Esophagus squamous epithelium (tissue), 5 donors: Measurements from ENCODE around the gene SMAD7. TPM values are rescaled to one million over a fixed set of nuclear protein-coding genes. Genes with fewer than 3 reads are reported as not detected.
A peak's percentile ranks its signal among the peaks of the same experiment; 100 is the strongest.

Experiments
- DNase-seq: peaks from one replicate; lab custom pipeline; 2025; lab: John Stamatoyannopoulos, UW
- H3K27ac ChIP-seq, 4 donors: fragments of 200-600 bp; sonication (generic); one replicate each; pipeline ENCODE4 v1.5.1; 2016 to 2019; ENCODE audit warnings: mild to moderate bottlenecking in 1 of 4
- H3K27me3 ChIP-seq, 4 donors: fragments of 200-600 bp; sonication (generic); 1 replicate in 3 of 4; 2 replicates in 1 of 4; pipeline versions ENCODE4 v1.5.1 to v1.6.0; 2017 to 2021; ENCODE audit warnings: antibody characterized with exemption in 1 of 4
- H3K36me3 ChIP-seq, 3 donors: fragments of 200-600 bp; sonication (generic); one replicate each; pipeline ENCODE4 v1.5.1; 2016 to 2019
- H3K4me1 ChIP-seq, 3 donors: fragments of 200-600 bp; sonication (generic); one replicate each; pipeline ENCODE4 v1.5.1; 2017 to 2019
- H3K4me3 ChIP-seq, 4 donors: fragments of 200-600 bp; sonication (generic); 1 replicate in 3 of 4; 2 replicates in 1 of 4; pipeline ENCODE4 v1.5.1; 2016 to 2019; ENCODE audit warnings: mild to moderate bottlenecking in 2 of 4, moderate library complexity in 1 of 4
- H3K9me3 ChIP-seq, 3 donors: fragments of 200-600 bp; sonication (generic); one replicate each; pipeline ENCODE4 v1.5.1; 2016 to 2019
- POLR2A ChIP-seq, 4 donors: fragments of 450-650 bp; IDR thresholded peaks; one replicate each; pipeline ENCODE4 v1.6.1; 2017; ENCODE audit warnings: antibody characterized with exemption in 4 of 4, mild to moderate bottlenecking in 4 of 4, moderate library complexity in 3 of 4
- WGBS, 2 donors: methylation state at CpG; one replicate each; pipeline ENCODE4 v1.1.5; 2018; 5-methylcytosine and 5-hydroxymethylcytosine counted together
- intact Hi-C: fragments of 100-400 bp; cut with DNase I; formaldehyde crosslinking; loops from one replicate; pipeline ENCODE4 v1.15.0; 2022
- total RNA-seq, 4 donors: library from RNA; depleted of rRNA; stranded (reverse); fragments of >200 nt; gene quantifications; one replicate each; pipeline ENCODE4 v1.1.0, GENCODE V29; 2016
- TF ChIP-seq, protein P1 (sequence below), 6 experiments: fragments of 450-650 bp in 4 of 6; fragments of 200-600 bp in 2 of 6; sonication (generic) in 2 of 6; IDR thresholded peaks; one replicate each; pipeline ENCODE4 v1.5.1; 2016 to 2019; ENCODE audit warnings: antibody characterized with exemption in 6 of 6, mild to moderate bottlenecking in 4 of 6, moderate library complexity in 4 of 6
- donor health status: DM: yes; HTN: yes; CAD: no.

The SMAD7 gene
- total RNA-seq, 4 donors from 2014 or later, result 4.2 to 26.5 (median 9.0) TPM

DNA sequence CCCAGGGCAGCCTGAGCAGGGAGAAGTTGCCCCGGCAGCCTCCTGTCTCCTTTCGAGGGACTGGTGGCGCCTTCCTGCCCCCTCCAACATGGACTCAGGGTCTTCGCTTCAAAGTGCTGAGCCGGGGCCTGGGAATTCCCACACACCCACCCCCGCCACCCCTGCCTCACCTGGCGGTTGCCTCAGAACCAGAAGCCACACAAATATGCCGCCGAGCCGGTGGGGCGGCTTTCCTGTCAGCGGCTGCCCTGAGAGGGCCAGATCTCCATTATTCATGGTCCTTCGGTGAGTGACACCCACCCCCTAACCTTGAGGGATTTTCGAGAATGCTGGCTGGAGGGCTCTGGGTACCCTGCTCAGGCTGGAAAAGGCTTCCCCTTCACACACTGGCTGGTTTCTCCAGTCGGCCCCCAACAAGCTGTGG, 71.7 kb downstream of the SMAD7 start:
- H3K36me3 ChIP-seq, result no peaks in the 10 kb centered on the region
- WGBS, 2 donors, result 25 to 64% methylated on average over 11 to 12 of the region's 15 CpGs
- no peaks in the 10 kb centered on the region for H3K27me3 ChIP-seq
- peak overlapping the region in 2 of 4 donors; percentile 6 to 14 for H3K4me3 ChIP-seq
- H3K9me3 ChIP-seq, result no peaks in the 10 kb centered on the region
- TF ChIP-seq, protein P1, sequence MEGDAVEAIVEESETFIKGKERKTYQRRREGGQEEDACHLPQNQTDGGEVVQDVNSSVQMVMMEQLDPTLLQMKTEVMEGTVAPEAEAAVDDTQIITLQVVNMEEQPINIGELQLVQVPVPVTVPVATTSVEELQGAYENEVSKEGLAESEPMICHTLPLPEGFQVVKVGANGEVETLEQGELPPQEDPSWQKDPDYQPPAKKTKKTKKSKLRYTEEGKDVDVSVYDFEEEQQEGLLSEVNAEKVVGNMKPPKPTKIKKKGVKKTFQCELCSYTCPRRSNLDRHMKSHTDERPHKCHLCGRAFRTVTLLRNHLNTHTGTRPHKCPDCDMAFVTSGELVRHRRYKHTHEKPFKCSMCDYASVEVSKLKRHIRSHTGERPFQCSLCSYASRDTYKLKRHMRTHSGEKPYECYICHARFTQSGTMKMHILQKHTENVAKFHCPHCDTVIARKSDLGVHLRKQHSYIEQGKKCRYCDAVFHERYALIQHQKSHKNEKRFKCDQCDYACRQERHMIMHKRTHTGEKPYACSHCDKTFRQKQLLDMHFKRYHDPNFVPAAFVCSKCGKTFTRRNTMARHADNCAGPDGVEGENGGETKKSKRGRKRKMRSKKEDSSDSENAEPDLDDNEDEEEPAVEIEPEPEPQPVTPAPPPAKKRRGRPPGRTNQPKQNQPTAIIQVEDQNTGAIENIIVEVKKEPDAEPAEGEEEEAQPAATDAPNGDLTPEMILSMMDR (IDR thresholded peaks at IDR 0.05), result no peak
- H3K27ac ChIP-seq, result no peak overlapping the region
- peaks cover 0 to 15% (median 7%) of the 10 kb centered on the region in 3 donors for H3K4me1 ChIP-seq
- DNase-seq, result no peak
- intact Hi-C loops, result no loop called here

DNA sequence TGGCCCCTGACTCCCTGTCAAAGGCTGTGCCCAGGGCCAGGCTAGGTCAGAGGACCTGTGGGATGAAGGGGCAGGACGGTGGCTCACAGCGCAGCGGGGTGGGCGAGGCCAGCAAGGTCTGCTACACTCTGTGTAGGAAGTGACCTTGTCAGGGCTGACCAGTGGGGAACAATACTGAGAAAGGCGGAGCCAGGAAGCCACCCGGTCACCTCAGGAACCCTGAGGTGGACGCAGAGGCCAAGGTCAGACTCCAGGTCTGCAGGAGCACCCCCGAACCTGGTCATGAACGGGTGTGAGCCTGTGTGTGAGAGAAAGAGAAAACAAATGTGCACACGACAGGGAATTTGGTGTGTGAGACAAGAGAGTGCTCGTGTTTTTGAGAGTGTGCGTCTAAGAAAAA, 72.3 kb downstream of the SMAD7 start:
- Histone ChIP-seq H3K36me3 (no peaks in the 10 kb centered on the region), H3K4me3 (peak overlapping the region in 1 of 4 donors; percentile 14), H3K9me3 (no peaks in the 10 kb centered on the region), H3K27me3 (no peaks in the 10 kb centered on the region), H3K27ac (no peak overlapping the region), H3K4me1 (peaks cover 0 to 18% (median 7%) of the 10 kb centered on the region in 3 donors)
- TF ChIP-seq, protein P1 (IDR thresholded peaks at IDR 0.05), result no peak
- TF ChIP-seq POLR2A (IDR thresholded peaks at IDR 0.05), result no peak
- intact Hi-C loops, result no loop called here
- no peak for DNase-seq
- WGBS, 2 donors, result 72 to 77% methylated on average over 12 of the region's 12 CpGs

DNA sequence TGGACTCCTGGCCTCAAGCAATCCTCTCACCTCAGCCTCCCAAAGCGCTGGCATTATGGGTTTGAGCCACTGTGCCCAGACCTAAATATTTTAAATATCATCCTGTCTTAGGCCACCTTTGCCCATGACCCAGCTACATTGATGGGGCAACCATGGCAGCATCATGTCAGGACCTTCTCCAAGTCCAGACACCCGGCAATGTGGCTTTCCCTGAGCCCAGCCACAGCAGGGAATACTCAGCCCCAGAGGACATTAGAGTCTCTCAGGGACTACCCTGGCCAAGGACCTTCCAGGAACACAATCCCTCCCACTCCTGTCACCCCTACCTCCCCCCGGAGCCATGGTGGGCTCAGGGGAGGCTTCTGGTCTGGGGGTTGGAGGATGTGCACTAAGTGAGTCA, 72.8 kb downstream of the SMAD7 start:
- H3K9me3 ChIP-seq, result no peaks in the 10 kb centered on the region
- H3K27ac ChIP-seq, result no peak overlapping the region
- no peak overlapping the region for H3K4me3 ChIP-seq
- TF ChIP-seq, protein P1 (IDR thresholded peaks at IDR 0.05), result no peak
- no peak for TF ChIP-seq POLR2A (IDR thresholded peaks at IDR 0.05)
- WGBS, 2 donors, result 79 to 100% methylated on average over 1 to 3 of the region's 3 CpGs
- H3K4me1 ChIP-seq, result peaks cover 0 to 23% (median 12%) of the 10 kb centered on the region in 3 donors
- intact Hi-C loops, result no loop called here
- no peaks in the 10 kb centered on the region for H3K36me3 ChIP-seq
- DNase-seq, result no peak
- no peaks in the 10 kb centered on the region for H3K27me3 ChIP-seq

DNA sequence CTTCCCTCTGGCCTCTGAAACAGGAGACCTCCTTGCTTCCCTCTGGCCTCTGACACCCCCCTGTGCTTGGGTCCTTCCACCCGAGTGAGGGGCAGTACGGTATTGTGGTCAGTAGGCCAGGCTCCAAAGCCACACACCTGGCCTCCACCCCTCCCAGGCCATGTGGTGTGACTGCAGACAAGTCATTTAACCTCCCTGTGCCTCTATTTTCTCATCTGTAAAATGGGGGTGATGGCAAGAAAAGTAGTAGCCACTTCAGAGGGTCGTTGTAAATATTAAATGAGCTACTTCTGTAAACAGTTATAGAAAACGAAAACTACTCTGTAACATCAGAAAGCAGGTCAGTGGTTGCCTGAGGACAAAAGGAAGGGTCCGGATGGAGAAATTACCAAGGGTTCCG, 74.2 kb downstream of the SMAD7 start:
- Histone ChIP-seq H3K36me3 (no peaks in the 10 kb centered on the region), H3K27me3 (no peaks in the 10 kb centered on the region), H3K4me1 (peaks cover 0 to 30% (median 17%) of the 10 kb centered on the region in 3 donors), H3K4me3 (no peak overlapping the region), H3K27ac (no peak overlapping the region), H3K9me3 (no peaks in the 10 kb centered on the region)
- 88 to 90% methylated on average over 6 of the region's 6 CpGs for WGBS, 2 donors
- no peak for DNase-seq
- intact Hi-C loops, result no loop called here
- TF ChIP-seq, protein P1 (IDR thresholded peaks at IDR 0.05), result no peak
- TF ChIP-seq POLR2A (IDR thresholded peaks at IDR 0.05), result no peak

DNA sequence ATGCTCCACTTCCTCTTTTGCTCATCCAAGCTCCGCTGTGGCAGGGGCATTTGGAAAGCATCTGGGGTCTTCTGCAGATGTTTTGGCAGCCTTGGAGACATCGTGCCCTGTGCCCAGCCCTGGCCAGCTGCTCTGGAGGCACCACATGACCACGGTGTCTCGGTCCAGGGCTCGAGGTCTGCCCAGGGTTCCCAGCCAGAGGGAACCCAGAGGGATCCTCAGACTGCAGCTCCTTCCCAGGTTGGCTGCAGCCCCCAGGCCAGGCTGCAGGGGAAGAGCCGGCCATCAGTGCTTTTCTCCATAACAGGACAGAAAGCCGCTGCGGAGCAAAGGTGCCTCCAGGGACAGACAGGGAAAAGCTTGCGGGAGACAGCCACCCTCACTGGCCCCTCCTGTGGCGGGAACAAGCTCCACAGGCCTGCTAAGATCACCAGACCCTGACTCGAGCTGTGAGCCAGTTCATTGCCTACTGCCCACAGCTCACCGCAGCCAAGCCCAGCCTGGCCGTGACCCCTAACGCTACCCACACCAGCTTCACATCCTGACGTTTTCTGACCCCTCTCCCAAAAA, 74.7 kb downstream of the SMAD7 start:
- Histone ChIP-seq H3K27me3 (no peaks in the 10 kb centered on the region), H3K4me3 (no peak overlapping the region), H3K9me3 (no peaks in the 10 kb centered on the region), H3K36me3 (no peaks in the 10 kb centered on the region), H3K4me1 (peaks cover 0 to 30% (median 17%) of the 10 kb centered on the region in 3 donors), H3K27ac (no peak overlapping the region)
- intact Hi-C loops, result no loop called here
- 81 to 84% methylated on average over 6 to 9 of the region's 15 CpGs for WGBS, 2 donors
- no peak for DNase-seq
- no peak for TF ChIP-seq POLR2A (IDR thresholded peaks at IDR 0.05)
- TF ChIP-seq, protein P1 (IDR thresholded peaks at IDR 0.05), result no peak
